Measurements from ENCODE around the gene MEOX2.

Gene MEOX2

GRCh38 chr7:15682751-15683245, 3.7 kb downstream of the MEOX2 start:
- no peak overlapping the region for H3K4me3 ChIP-seq (ENCODE audit: low read depth, low read length)
- no peak for TF ChIP-seq CTCF (IDR thresholded peaks at IDR 0.05; ENCODE audit: low read depth, low read length)
- in situ Hi-C loops (cut with HindIII; ENCODE audit: low sequenced_read_pairs), result no loop called here
- DNase-seq (ENCODE audit: low read depth, low spot score), result no peak

- H3K4me3 ChIP-seq (ENCODE audit: low read depth, low read length), result no peak overlapping the region
- in situ Hi-C loops (cut with HindIII; ENCODE audit: low sequenced_read_pairs), result no loop called here
- DNase-seq (ENCODE audit: low read depth, low spot score), result no peak
- TF ChIP-seq CTCF (IDR thresholded peaks at IDR 0.05; ENCODE audit: low read depth, low read length), result no peak
Measured at GRCh38 chr7:15682111-15682510, 4.4 kb downstream of the MEOX2 start.

- no peak for DNase-seq (ENCODE audit: low read depth, low spot score)
- in situ Hi-C loops (cut with HindIII; ENCODE audit: low sequenced_read_pairs), result no loop called here
- H3K4me3 ChIP-seq (ENCODE audit: low read depth, low read length), result no peak overlapping the region
- TF ChIP-seq CTCF (IDR thresholded peaks at IDR 0.05; ENCODE audit: low read depth, low read length), result no peak
Measured at GRCh38 chr7:15681631-15682030, 4.9 kb downstream of the MEOX2 start.

GRCh38 chr7:15681186-15681585, 5.3 kb downstream of the MEOX2 start:
- no peak overlapping the region for H3K4me3 ChIP-seq (ENCODE audit: low read depth, low read length)
- TF ChIP-seq CTCF (IDR thresholded peaks at IDR 0.05; ENCODE audit: low read depth, low read length), result no peak
- DNase-seq (ENCODE audit: low read depth, low spot score), result no peak
- in situ Hi-C loops (cut with HindIII; ENCODE audit: low sequenced_read_pairs), result no loop called here

GRCh38 chr7:15680446-15680845, 6.0 kb downstream of the MEOX2 start:
- H3K4me3 ChIP-seq (ENCODE audit: low read depth, low read length), result no peak overlapping the region
- in situ Hi-C loops (cut with HindIII; ENCODE audit: low sequenced_read_pairs), result no loop called here
- DNase-seq (ENCODE audit: low read depth, low spot score), result no peak
- TF ChIP-seq CTCF (IDR thresholded peaks at IDR 0.05; ENCODE audit: low read depth, low read length), result no peak

GRCh38 chr7:15679306-15679705, 7.2 kb downstream of the MEOX2 start:
- no peak for DNase-seq (ENCODE audit: low read depth, low spot score)
- H3K4me3 ChIP-seq (ENCODE audit: low read depth, low read length), result no peak overlapping the region
- in situ Hi-C loops (cut with HindIII; ENCODE audit: low sequenced_read_pairs), result no loop called here
- TF ChIP-seq CTCF (IDR thresholded peaks at IDR 0.05; ENCODE audit: low read depth, low read length), result no peak

GRCh38 chr7:15678653-15679052, 7.8 kb downstream of the MEOX2 start:
- DNase-seq (ENCODE audit: low read depth, low spot score), result no peak
- in situ Hi-C loops (cut with HindIII; ENCODE audit: low sequenced_read_pairs), result no loop called here
- no peak for TF ChIP-seq CTCF (IDR thresholded peaks at IDR 0.05; ENCODE audit: low read depth, low read length)
- no peak overlapping the region for H3K4me3 ChIP-seq (ENCODE audit: low read depth, low read length)
